Keratinocyte (primary cell): ENCODE measurements around the gene AUNIP. TPM values are rescaled to one million over a fixed set of nuclear protein-coding genes. Genes with fewer than 3 reads are reported as not detected.

Experiments
- DNase-seq: peaks from one replicate; pipeline ENCODE4 v3.0.0-alpha.2; 2011; ENCODE audit warnings: low read depth, missing footprints, low spot score
- FAIRE-seq: peaks from 2 replicates; lab custom pipeline; 2011; peaks lifted over from hg19 to GRCh38; lab: Jason Lieb, UNC
- H2AFZ ChIP-seq: 2 replicates; pipeline ENCODE4 v1.6.0; 2012; ENCODE audit warnings: low read length, control low read depth, inconsistent platforms; ENCODE audit not compliant: control insufficient read depth
- H3K27ac ChIP-seq: 2 replicates; pipeline ENCODE4 v1.5.1; 2011; ENCODE audit warnings: low read length; ENCODE audit not compliant: control insufficient read depth, insufficient read depth
- H3K27me3 ChIP-seq: 3 replicates; pipeline ENCODE4 v1.6.0; 2011; ENCODE audit warnings: low read length; ENCODE audit not compliant: control insufficient read depth, insufficient read depth; ENCODE audit errors: extremely low read depth
- H3K36me3 ChIP-seq, 2 experiments: 2 replicates in 1 of 2; 3 replicates in 1 of 2; pipeline ENCODE4 v1.5.1; 2011; ENCODE audit warnings: low read length in 2 of 2, mild to moderate bottlenecking in 1 of 2; ENCODE audit not compliant: control insufficient read depth in 2 of 2, insufficient read depth in 2 of 2; ENCODE audit errors: extremely low read depth in 1 of 2
- H3K4me1 ChIP-seq: 3 replicates; pipeline ENCODE4 v1.5.1; 2011; ENCODE audit warnings: low read length; ENCODE audit not compliant: control insufficient read depth, insufficient read depth; ENCODE audit errors: extremely low read depth
- H3K4me2 ChIP-seq: 3 replicates; pipeline ENCODE4 v1.6.0; 2011; ENCODE audit warnings: low read depth, low read length; ENCODE audit not compliant: control insufficient read depth, insufficient read depth; ENCODE audit errors: extremely low read depth
- H3K4me3 ChIP-seq, 3 experiments: fragments of 200-600 bp in 1 of 3; sonication (generic) in 1 of 3; 2 replicates in 2 of 3; 3 replicates in 1 of 3; pipeline ENCODE4 v1.5.1; 2011 to 2016; ENCODE audit warnings: low read length in 3 of 3, mild to moderate bottlenecking in 3 of 3, control low read depth in 2 of 3, inconsistent platforms in 1 of 3, low read depth in 1 of 3, mixed read lengths in 1 of 3, mixed run types in 1 of 3, moderate library complexity in 1 of 3; ENCODE audit not compliant: control insufficient read depth in 2 of 3, insufficient read depth in 2 of 3; ENCODE audit errors: extremely low read depth in 1 of 3
- H3K79me2 ChIP-seq: 2 replicates; pipeline ENCODE4 v1.6.0; 2012; ENCODE audit warnings: low read length; ENCODE audit not compliant: control insufficient read depth, insufficient read depth
- H3K9ac ChIP-seq: 3 replicates; pipeline ENCODE4 v1.6.0; 2011; ENCODE audit warnings: low read length; ENCODE audit not compliant: control insufficient read depth, insufficient read depth; ENCODE audit errors: extremely low read depth
- H3K9me1 ChIP-seq: 3 replicates; pipeline ENCODE4 v1.6.0; 2011; ENCODE audit warnings: low read length; ENCODE audit not compliant: control insufficient read depth, insufficient read depth; ENCODE audit errors: extremely low read depth
- H3K9me3 ChIP-seq: 2 replicates; pipeline ENCODE4 v1.5.1; 2012; ENCODE audit warnings: low read depth, low read length; ENCODE audit not compliant: control insufficient read depth
- H4K20me1 ChIP-seq: 3 replicates; pipeline ENCODE4 v1.6.0; 2011; ENCODE audit warnings: low read length; ENCODE audit not compliant: control insufficient read depth, insufficient read depth; ENCODE audit errors: extremely low read depth
- CTCF ChIP-seq, 3 experiments: IDR thresholded peaks in 1 of 3; conservative IDR thresholded peaks in 1 of 3; optimal IDR thresholded peaks in 1 of 3; 2 replicates in 2 of 3; 3 replicates in 1 of 3; pipeline versions ENCODE3 to v1.5.1; 2011; ENCODE audit warnings: low read length in 3 of 3, mild to moderate bottlenecking in 3 of 3, moderate library complexity in 2 of 3, control low read depth in 1 of 3, inconsistent platforms in 1 of 3; ENCODE audit not compliant: insufficient read depth in 2 of 3; ENCODE audit errors: extremely low read depth in 1 of 3
- EZH2 ChIP-seq: IDR thresholded peaks from one replicate; pipeline ENCODE4 v1.6.1; 2012; ENCODE audit warnings: inconsistent platforms, mild to moderate bottlenecking, low read length, moderate library complexity
- dilution Hi-C: fragments of 300-500 bp; cut with MboI; formaldehyde crosslinking; loops from one replicate; pipeline ENCODE4 v1.7.0; 2020; ENCODE audit warnings: low sequenced_read_pairs; ENCODE audit not compliant: extremely low pct_ligation_motif_present
- polyA plus RNA-seq, 5 experiments: library from polyadenylated mRNA; depleted of rRNA in 3 of 5; stranded (reverse) in 3 of 5; stranded (forward) in 1 of 5; unstranded in 1 of 5; fragments of >200 nt; gene quantifications; 1 replicate in 1 of 5; 2 replicates in 3 of 5; 3 replicates in 1 of 5; pipeline versions ENCODE4 v1.2.1 to v1.2.3, GENCODE V29; 2011 to 2012; ENCODE audit warnings: missing spikeins in 2 of 5, low read depth in 1 of 5, low replicate concordance in 1 of 5

Gene AUNIP
- polyA plus RNA-seq, 1 donor (not counting 4 experiments of a cell fraction or from before 2014, with no cell fraction given), result 9.3 TPM

DNA sequence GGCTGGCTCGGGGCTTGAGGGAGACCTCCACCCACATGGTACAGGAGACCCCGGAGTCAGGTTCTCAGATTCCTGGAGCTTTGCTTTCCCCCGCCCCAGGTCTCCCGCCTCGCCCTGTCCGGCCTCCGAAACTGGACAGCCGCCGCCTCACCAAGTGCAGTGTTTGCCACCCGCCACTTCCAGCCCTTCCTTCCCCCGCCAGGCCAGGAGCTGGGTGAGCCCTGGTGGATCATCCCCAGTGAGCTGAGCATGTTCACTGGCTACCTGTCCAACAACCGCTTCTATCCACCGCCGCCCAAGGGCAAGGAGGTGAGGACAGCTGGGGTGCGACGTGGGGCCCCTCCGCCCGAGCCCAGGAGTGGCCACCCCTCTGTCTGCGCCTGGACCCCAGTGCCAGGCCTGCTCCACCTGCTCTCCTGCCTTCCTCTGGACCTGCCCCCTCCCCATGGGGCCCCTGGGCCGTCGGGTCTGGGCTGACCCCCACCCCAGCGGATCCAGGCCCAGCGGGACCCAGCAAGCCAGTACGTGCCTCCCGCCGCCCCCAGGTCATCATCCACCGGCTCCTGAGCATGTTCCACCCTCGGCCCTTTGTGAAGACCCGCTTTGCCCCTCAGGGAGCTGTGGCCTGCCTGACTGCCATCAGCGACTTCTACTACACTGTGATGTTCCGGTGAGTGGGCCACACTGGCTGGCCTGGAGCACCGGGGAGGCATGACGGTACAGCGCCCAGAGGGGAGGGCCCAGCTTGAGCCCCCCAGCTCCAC lies 50.6 kb downstream of the AUNIP start:
- no peak for TF ChIP-seq EZH2
- no peak for TF ChIP-seq CTCF (optimal IDR thresholded peaks at IDR 0.05 in 1 of 3, IDR thresholded peaks at IDR 0.05 in 1 of 3, conservative IDR thresholded peaks at IDR 0.05 in 1 of 3; ENCODE audit: extremely low read depth in 1 of 3, insufficient read depth in 2 of 3, low read length in 3 of 3)
- FAIRE-seq (no peak), DNase-seq (no peak)
- no peaks in the 10 kb centered on the region for H3K4me1 ChIP-seq
- H3K9ac ChIP-seq, result no peak overlapping the region
- H4K20me1 ChIP-seq, result no peaks in the 10 kb centered on the region
- no peaks in the 10 kb centered on the region for H3K9me1 ChIP-seq
- no peaks in the 10 kb centered on the region for H3K9me3 ChIP-seq
- H3K27me3 ChIP-seq, result no peaks in the 10 kb centered on the region
- dilution Hi-C loops, result no loop called here
- H3K79me2 ChIP-seq, result no peaks in the 10 kb centered on the region
- H3K4me2 ChIP-seq, result no peak overlapping the region
- H3K4me3 ChIP-seq, result no peak overlapping the region
- peaks cover 23 to 24% of the 10 kb centered on the region in 2 experiments for H3K36me3 ChIP-seq
- H2AFZ ChIP-seq, result no peak overlapping the region
- no peak overlapping the region for H3K27ac ChIP-seq

- DNase-seq (no peak), FAIRE-seq (no peak)
- Histone ChIP-seq H4K20me1 (no peaks in the 10 kb centered on the region), H3K27ac (no peak overlapping the region), H3K9me3 (no peaks in the 10 kb centered on the region), H3K4me1 (no peaks in the 10 kb centered on the region), H3K36me3 (peaks cover 23 to 24% of the 10 kb centered on the region in 2 experiments), H3K9me1 (no peaks in the 10 kb centered on the region), H3K4me2 (no peak overlapping the region), H3K79me2 (no peaks in the 10 kb centered on the region), H3K4me3 (no peak overlapping the region), H2AFZ (no peak overlapping the region), H3K27me3 (no peaks in the 10 kb centered on the region), H3K9ac (no peak overlapping the region)
- dilution Hi-C loops, result no loop called here
- TF ChIP-seq CTCF (optimal IDR thresholded peaks at IDR 0.05 in 1 of 3, IDR thresholded peaks at IDR 0.05 in 1 of 3, conservative IDR thresholded peaks at IDR 0.05 in 1 of 3; ENCODE audit: extremely low read depth in 1 of 3, insufficient read depth in 2 of 3, low read length in 3 of 3) (no peak), EZH2 (no peak)
Observed at GRCh38 chr1:25807480-25808390, 51.5 kb downstream of the AUNIP start.
